ENCODE data around the gene SPATS2.

The SPATS2 gene

GRCh38 chr12:49491823-49492222 lies 124.6 kb downstream of the SPATS2 start:
- no peak for TF ChIP-seq CTCF (IDR thresholded peaks at IDR 0.05; ENCODE audit: control insufficient read depth, extremely low read depth, insufficient read depth)
- no peak for DNase-seq (ENCODE audit: low read depth)
- H3K4me3 ChIP-seq (ENCODE audit: low read depth, low read length) = no peak overlapping the region

GRCh38 chr12:49493900-49494299 lies 126.6 kb downstream of the SPATS2 start:
- no peak overlapping the region for H3K4me3 ChIP-seq (ENCODE audit: low read depth, low read length)
- TF ChIP-seq CTCF (IDR thresholded peaks at IDR 0.05; ENCODE audit: control insufficient read depth, extremely low read depth, insufficient read depth) = no peak
- no peak for DNase-seq (ENCODE audit: low read depth)

GRCh38 chr12:49496417-49497360 lies 129.4 kb downstream of the SPATS2 start:
- no peak for DNase-seq (ENCODE audit: low read depth)
- no peak overlapping the region for H3K4me3 ChIP-seq (ENCODE audit: low read depth, low read length)
- no peak for TF ChIP-seq CTCF (IDR thresholded peaks at IDR 0.05; ENCODE audit: control insufficient read depth, extremely low read depth, insufficient read depth)

GRCh38 chr12:49501895-49502294 lies 134.6 kb downstream of the SPATS2 start:
- H3K4me3 ChIP-seq (ENCODE audit: low read depth, low read length) = no peak overlapping the region
- DNase-seq (ENCODE audit: low read depth) = no peak
- no peak for TF ChIP-seq CTCF (IDR thresholded peaks at IDR 0.05; ENCODE audit: control insufficient read depth, extremely low read depth, insufficient read depth)

- no peak overlapping the region for H3K4me3 ChIP-seq (ENCODE audit: low read depth, low read length)
- no peak for TF ChIP-seq CTCF (IDR thresholded peaks at IDR 0.05; ENCODE audit: control insufficient read depth, extremely low read depth, insufficient read depth)
- DNase-seq (ENCODE audit: low read depth) = no peak
Observed at GRCh38 chr12:49502590-49502989, 135.3 kb downstream of the SPATS2 start.

- no peak for TF ChIP-seq CTCF (IDR thresholded peaks at IDR 0.05; ENCODE audit: control insufficient read depth, extremely low read depth, insufficient read depth)
- DNase-seq (ENCODE audit: low read depth) = peak; percentile 36
- no peak overlapping the region for H3K4me3 ChIP-seq (ENCODE audit: low read depth, low read length)
Observed at GRCh38 chr12:49503674-49504180, 136.5 kb downstream of the SPATS2 start.

Measured in LNCaP clone FGC (cell line).